GM19395 (cell line): ENCODE measurements around the gene TEX22.

Source experiments
- ATAC-seq: cut with Tn5 transposase; IDR thresholded peaks from one replicate; pipeline ENCODE4 v1.9.1; 2021; ENCODE audit warnings: mild to moderate bottlenecking, moderate library complexity; ENCODE audit not compliant: unreplicated experiment

TEX22 gene

GRCh38 chr14:105398726-105399465 is 558 bp downstream of the TEX22 start:
- ATAC-seq: peak; percentile 43

GRCh38 chr14:105399466-105399775 is 1.1 kb downstream of the TEX22 start:
- ATAC-seq: no peak

GRCh38 chr14:105400016-105400415 is 1.7 kb downstream of the TEX22 start:
- no peak for ATAC-seq

GRCh38 chr14:105401699-105402098 is 3.4 kb downstream of the TEX22 start:
- no peak for ATAC-seq

GRCh38 chr14:105408592-105408991 is 10.3 kb downstream of the TEX22 start:
- no peak for ATAC-seq

GRCh38 chr14:105409364-105409763 is 11.0 kb downstream of the TEX22 start:
- ATAC-seq: no peak

GRCh38 chr14:105410642-105411016 is 12.3 kb downstream of the TEX22 start:
- ATAC-seq: no peak

- no peak for ATAC-seq
These were observed 12.9 kb downstream of the TEX22 start for GRCh38 chr14:105411017-105411941.

- no peak for ATAC-seq
These were observed 13.8 kb downstream of the TEX22 start for GRCh38 chr14:105411985-105412770.

- ATAC-seq: no peak
These were observed 14.6 kb downstream of the TEX22 start for GRCh38 chr14:105412771-105413543.

GRCh38 chr14:105413544-105413886 is 15.2 kb downstream of the TEX22 start:
- no peak for ATAC-seq

- peak; percentile 52 for ATAC-seq
These were observed 16.4 kb downstream of the TEX22 start for GRCh38 chr14:105414456-105415371.

- ATAC-seq: no peak
These were observed 17.4 kb downstream of the TEX22 start for GRCh38 chr14:105415481-105416428.

- no peak for ATAC-seq
These were observed 18.3 kb downstream of the TEX22 start for GRCh38 chr14:105416671-105417070.

GRCh38 chr14:105417690-105418121 is 19.4 kb downstream of the TEX22 start:
- no peak for ATAC-seq

- ATAC-seq: no peak
These were observed 20.2 kb downstream of the TEX22 start for GRCh38 chr14:105418269-105419194.
